ENCODE measurements around the gene P2RY12. TPM values are rescaled to one million over a fixed set of nuclear protein-coding genes. Genes with fewer than 3 reads are reported as not detected.

Gene P2RY12
- total and polyA plus RNA-seq, 2 donors (not counting 1 experiment from before 2014, with no cell fraction given): 0.42 to 0.79 TPM

- H3K9ac ChIP-seq (ENCODE audit: low read length): no peak overlapping the region
- no peaks in the 10 kb centered on the region for H3K79me2 ChIP-seq (ENCODE audit: control insufficient read depth, insufficient read depth, low read length)
- Mint-ChIP-seq H3K4me1 (no peaks in the 10 kb centered on the region), H3K9me3 (ENCODE audit: insufficient read depth) (no peaks in the 10 kb centered on the region), H3K4me3 (no peak overlapping the region), H3K27ac (no peak overlapping the region), H3K27me3 (no peaks in the 10 kb centered on the region)
- H3K9me3 ChIP-seq (ENCODE audit: control extremely low read depth in 1 of 3, control insufficient read depth in 2 of 3, insufficient read depth in 1 of 3, low read length in 2 of 3): no peaks in the 10 kb centered on the region
- no peaks in the 10 kb centered on the region for H3K36me3 ChIP-seq (replicated peaks in 1 of 2; ENCODE audit: control extremely low read depth in 1 of 2, control insufficient read depth in 1 of 2, extremely low read depth in 1 of 2, insufficient read depth in 2 of 2, low read length in 1 of 2)
- H3K4me1 ChIP-seq (ENCODE audit: control insufficient read depth in 2 of 2, insufficient read depth in 2 of 2, low read length in 2 of 2): no peaks in the 10 kb centered on the region
- H3K4me3 ChIP-seq (ENCODE audit: control extremely low read depth in 1 of 5, extremely low read depth in 1 of 5, insufficient read depth in 1 of 5, low read depth in 2 of 5, low read length in 4 of 5): no peak overlapping the region
- no peak for DNase-seq
- no peak for ATAC-seq (ENCODE audit: low read depth)
- H2AFZ ChIP-seq (ENCODE audit: insufficient read depth, low read depth, low read length, poor library complexity, severe bottlenecking): no peak overlapping the region
- H3K4me2 ChIP-seq (replicated peaks; ENCODE audit: low read depth, low read length, poor library complexity, severe bottlenecking): no peak overlapping the region
- TF ChIP-seq CTCF (IDR thresholded peaks at IDR 0.05) (no peak), EZH2 (IDR thresholded peaks at IDR 0.05; ENCODE audit: borderline replicate concordance, insufficient read depth, low read depth, low read length, poor library complexity, severe bottlenecking) (no peak)
- ChIA-PET POLR2A (no interaction called here), CTCF (interaction anchor here (1.0 kb wide), 1 partner anchor 11 kb away, joined by 3 read pairs; no protein-coding TSS in a partner anchor)
- H4K20me1 ChIP-seq (ENCODE audit: control insufficient read depth, insufficient read depth, low read length, poor library complexity, severe bottlenecking): no peaks in the 10 kb centered on the region
- H3K27ac ChIP-seq (ENCODE audit: low read length in 2 of 2): no peak overlapping the region
- no peaks in the 10 kb centered on the region for H3K27me3 ChIP-seq (replicated peaks in 1 of 4; ENCODE audit: control extremely low read depth in 1 of 4, control insufficient read depth in 3 of 4, insufficient read depth in 4 of 4, low read length in 3 of 4)
- WGBS (ENCODE audit: insufficient coverage): no CpG with 5 or more reads among the region's 2 CpGs
- intact Hi-C loops (cut with micrococcal nuclease): no loop called here
These were observed 68.7 kb downstream of the P2RY12 start for GRCh38 chr3:151315846-151316245.

GRCh38 chr3:151315136-151315535 is 69.4 kb downstream of the P2RY12 start:
- Mint-ChIP-seq H3K27ac (no peak overlapping the region), H3K27me3 (no peaks in the 10 kb centered on the region), H3K4me1 (no peaks in the 10 kb centered on the region), H3K4me3 (no peak overlapping the region), H3K9me3 (ENCODE audit: insufficient read depth) (no peaks in the 10 kb centered on the region)
- CTCF ChIA-PET: no interaction called here
- H3K4me1 ChIP-seq (ENCODE audit: control insufficient read depth in 2 of 2, insufficient read depth in 2 of 2, low read length in 2 of 2): no peaks in the 10 kb centered on the region
- H3K79me2 ChIP-seq (ENCODE audit: control insufficient read depth, insufficient read depth, low read length): no peaks in the 10 kb centered on the region
- no peak overlapping the region for H2AFZ ChIP-seq (ENCODE audit: insufficient read depth, low read depth, low read length, poor library complexity, severe bottlenecking)
- no peak for TF ChIP-seq CTCF (IDR thresholded peaks at IDR 0.05)
- H3K9me3 ChIP-seq (ENCODE audit: control extremely low read depth in 1 of 3, control insufficient read depth in 2 of 3, insufficient read depth in 1 of 3, low read length in 2 of 3): no peaks in the 10 kb centered on the region
- H3K9ac ChIP-seq (ENCODE audit: low read length): no peak overlapping the region
- no peaks in the 10 kb centered on the region for H3K27me3 ChIP-seq (replicated peaks in 1 of 4; ENCODE audit: control extremely low read depth in 1 of 4, control insufficient read depth in 3 of 4, insufficient read depth in 4 of 4, low read length in 3 of 4)
- POLR2A ChIA-PET: no interaction called here
- WGBS (ENCODE audit: insufficient coverage): no CpG with 5 or more reads among the region's 2 CpGs
- H3K27ac ChIP-seq (ENCODE audit: low read length in 2 of 2): no peak overlapping the region
- H3K36me3 ChIP-seq (replicated peaks in 1 of 2; ENCODE audit: control extremely low read depth in 1 of 2, control insufficient read depth in 1 of 2, extremely low read depth in 1 of 2, insufficient read depth in 2 of 2, low read length in 1 of 2): no peaks in the 10 kb centered on the region
- H3K4me2 ChIP-seq (replicated peaks; ENCODE audit: low read depth, low read length, poor library complexity, severe bottlenecking): no peak overlapping the region
- intact Hi-C loops (cut with micrococcal nuclease): no loop called here
- no peaks in the 10 kb centered on the region for H4K20me1 ChIP-seq (ENCODE audit: control insufficient read depth, insufficient read depth, low read length, poor library complexity, severe bottlenecking)
- DNase-seq: no peak
- no peak overlapping the region for H3K4me3 ChIP-seq (ENCODE audit: control extremely low read depth in 1 of 5, extremely low read depth in 1 of 5, insufficient read depth in 1 of 5, low read depth in 2 of 5, low read length in 4 of 5)
- ATAC-seq (ENCODE audit: low read depth): no peak
